ENCODE data around the gene MRPL43.

DNA sequence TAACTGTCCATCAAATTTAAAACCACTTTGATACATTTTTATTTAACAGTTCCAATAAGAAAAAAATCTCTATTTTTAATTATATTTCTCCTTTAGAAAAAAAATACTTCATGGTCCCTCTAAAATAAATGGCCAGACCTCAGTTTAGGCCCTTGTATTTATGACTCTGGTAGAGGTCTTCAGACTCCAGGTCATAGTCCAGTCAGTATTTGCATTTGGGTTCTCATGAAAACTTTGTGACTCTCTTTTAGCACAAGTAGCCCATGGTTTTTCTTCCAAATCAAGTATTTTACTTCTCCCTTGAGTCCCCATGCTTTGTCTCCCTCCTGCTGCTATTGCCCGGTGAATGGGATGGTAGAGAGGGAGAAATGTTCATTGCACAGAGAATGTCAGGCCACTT is 23.5 kb downstream of the MRPL43 start:
- no peak for TF ChIP-seq YY1 (IDR thresholded peaks at IDR 0.05; ENCODE audit: insufficient read depth, insufficient read length)
- no peak for TF ChIP-seq SUZ12 (IDR thresholded peaks at IDR 0.05; ENCODE audit: extremely low read depth, insufficient read depth, insufficient read length)
- no peak for TF ChIP-seq ZNF274 (IDR thresholded peaks at IDR 0.05; ENCODE audit: low read depth, low read length)
